Lower leg skin (tissue), 4 donors: ENCODE results near the gene DIS3L2. TPM values are rescaled to one million over a fixed set of nuclear protein-coding genes. Genes with fewer than 3 reads are reported as not detected.
"Not testable (repeated sequence)": the region's sequence is repeated elsewhere in the genome, so short reads cannot be mapped to it uniquely, and the experiment has no call there.

Source experiments
- DNase-seq, 2 donors: peaks; one replicate each; pipeline ENCODE4 v3.0.0-alpha.2; 2019; ENCODE audit warnings: low spot score in 2 of 2
- H3K4me3 ChIP-seq: fragments of 200-600 bp; sonication (generic); 2 replicates; pipeline ENCODE4 v1.5.1; 2017; ENCODE audit warnings: mild to moderate bottlenecking, low read depth; ENCODE audit not compliant: poor library complexity, severe bottlenecking
- POLR2A ChIP-seq, 2 donors: fragments of 450-650 bp; IDR thresholded peaks; one replicate each; pipeline ENCODE4 v1.6.1; 2016 to 2017; ENCODE audit warnings: antibody characterized with exemption in 2 of 2, mild to moderate bottlenecking in 1 of 2, moderate library complexity in 1 of 2
- WGBS, 2 donors: methylation state at CpG; one replicate each; pipeline ENCODE4 v1.1.5; 2018; 5-methylcytosine and 5-hydroxymethylcytosine counted together
- intact Hi-C: fragments of 100-400 bp; cut with DNase I; formaldehyde crosslinking; loops from one replicate; pipeline ENCODE4 v1.15.0; 2023; ENCODE audit warnings: low total_unique reads
- microRNA counts, 2 donors: library from miRNA; unstranded; fragments of <30 nt; microRNA quantifications; one replicate each; lab custom pipeline; 2016
- microRNA-seq, 2 donors: library from miRNA; unstranded; fragments of <30 nt; microRNA quantifications; one replicate each; pipeline ENCODE4, GENCODE V29; 2016; ENCODE audit warnings: borderline replicate concordance in 2 of 2, borderline number of aligned reads in 1 of 2
- total RNA-seq, 4 donors: library from RNA; depleted of rRNA; stranded (reverse); fragments of >200 nt; gene quantifications; one replicate each; pipeline ENCODE4 v1.1.0, GENCODE V29; 2016
- TF ChIP-seq, protein P1 (sequence below), 3 donors: fragments of 450-650 bp; IDR thresholded peaks; one replicate each; pipeline ENCODE4 v1.5.1; 2016; ENCODE audit warnings: antibody characterized with exemption in 3 of 3, mild to moderate bottlenecking in 3 of 3, moderate library complexity in 2 of 3

The DIS3L2 gene
- total RNA-seq, 4 donors from 2014 or later = 26.4 to 39.0 (median 34.4) TPM

DNA sequence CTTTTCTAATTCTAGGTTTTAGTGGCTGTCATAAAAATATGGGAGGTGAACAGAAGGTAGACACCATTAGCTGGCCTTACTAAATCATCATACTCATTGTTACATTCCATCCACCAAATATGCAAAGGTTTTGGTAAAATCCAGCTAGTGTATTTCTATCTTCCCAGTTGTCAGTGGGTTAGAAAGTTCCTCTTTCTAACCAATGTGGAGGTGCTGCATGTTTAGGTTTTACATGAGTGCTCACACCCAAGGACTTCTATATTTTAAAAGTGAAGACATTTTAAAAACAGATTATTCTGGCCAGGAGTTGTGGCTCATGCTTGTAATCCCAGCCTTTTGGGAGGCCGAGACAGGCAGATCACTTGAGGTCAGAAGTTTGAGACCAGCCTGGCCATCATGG is 423.0 kb downstream of the DIS3L2 start:
- H3K4me3 ChIP-seq = no peak overlapping the region
- intact Hi-C loops = no loop called here
- WGBS, 2 donors = 92 to 94% methylated on average over 1 of the region's 1 CpG
- no peak for TF ChIP-seq POLR2A (IDR thresholded peaks at IDR 0.05)
- TF ChIP-seq, protein P1, sequence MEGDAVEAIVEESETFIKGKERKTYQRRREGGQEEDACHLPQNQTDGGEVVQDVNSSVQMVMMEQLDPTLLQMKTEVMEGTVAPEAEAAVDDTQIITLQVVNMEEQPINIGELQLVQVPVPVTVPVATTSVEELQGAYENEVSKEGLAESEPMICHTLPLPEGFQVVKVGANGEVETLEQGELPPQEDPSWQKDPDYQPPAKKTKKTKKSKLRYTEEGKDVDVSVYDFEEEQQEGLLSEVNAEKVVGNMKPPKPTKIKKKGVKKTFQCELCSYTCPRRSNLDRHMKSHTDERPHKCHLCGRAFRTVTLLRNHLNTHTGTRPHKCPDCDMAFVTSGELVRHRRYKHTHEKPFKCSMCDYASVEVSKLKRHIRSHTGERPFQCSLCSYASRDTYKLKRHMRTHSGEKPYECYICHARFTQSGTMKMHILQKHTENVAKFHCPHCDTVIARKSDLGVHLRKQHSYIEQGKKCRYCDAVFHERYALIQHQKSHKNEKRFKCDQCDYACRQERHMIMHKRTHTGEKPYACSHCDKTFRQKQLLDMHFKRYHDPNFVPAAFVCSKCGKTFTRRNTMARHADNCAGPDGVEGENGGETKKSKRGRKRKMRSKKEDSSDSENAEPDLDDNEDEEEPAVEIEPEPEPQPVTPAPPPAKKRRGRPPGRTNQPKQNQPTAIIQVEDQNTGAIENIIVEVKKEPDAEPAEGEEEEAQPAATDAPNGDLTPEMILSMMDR (IDR thresholded peaks at IDR 0.05) = no peak
- DNase-seq = no peak

DNA sequence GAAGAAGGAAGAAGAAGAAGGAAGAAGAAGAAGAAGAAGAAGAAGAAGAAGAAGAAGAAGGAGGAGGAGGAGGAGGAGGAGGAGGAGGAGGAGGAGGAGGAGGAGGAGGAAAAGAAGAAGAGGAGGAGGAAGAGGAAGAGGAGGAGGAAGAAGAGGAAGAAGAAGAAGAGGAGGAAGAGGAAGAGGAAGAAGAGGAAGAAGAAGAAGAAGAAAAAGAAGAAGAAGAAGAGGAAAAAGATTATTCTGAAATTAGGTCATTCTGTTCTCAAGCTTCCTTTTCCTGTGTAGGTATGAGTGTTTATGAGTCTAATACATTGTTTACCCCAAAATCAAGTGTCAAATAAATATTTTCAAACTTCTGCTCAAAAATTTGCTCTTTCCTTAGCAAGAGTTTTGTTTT is 423.5 kb downstream of the DIS3L2 start:
- intact Hi-C loops, H3K4me3 ChIP-seq: not testable (repeated sequence)

DNA sequence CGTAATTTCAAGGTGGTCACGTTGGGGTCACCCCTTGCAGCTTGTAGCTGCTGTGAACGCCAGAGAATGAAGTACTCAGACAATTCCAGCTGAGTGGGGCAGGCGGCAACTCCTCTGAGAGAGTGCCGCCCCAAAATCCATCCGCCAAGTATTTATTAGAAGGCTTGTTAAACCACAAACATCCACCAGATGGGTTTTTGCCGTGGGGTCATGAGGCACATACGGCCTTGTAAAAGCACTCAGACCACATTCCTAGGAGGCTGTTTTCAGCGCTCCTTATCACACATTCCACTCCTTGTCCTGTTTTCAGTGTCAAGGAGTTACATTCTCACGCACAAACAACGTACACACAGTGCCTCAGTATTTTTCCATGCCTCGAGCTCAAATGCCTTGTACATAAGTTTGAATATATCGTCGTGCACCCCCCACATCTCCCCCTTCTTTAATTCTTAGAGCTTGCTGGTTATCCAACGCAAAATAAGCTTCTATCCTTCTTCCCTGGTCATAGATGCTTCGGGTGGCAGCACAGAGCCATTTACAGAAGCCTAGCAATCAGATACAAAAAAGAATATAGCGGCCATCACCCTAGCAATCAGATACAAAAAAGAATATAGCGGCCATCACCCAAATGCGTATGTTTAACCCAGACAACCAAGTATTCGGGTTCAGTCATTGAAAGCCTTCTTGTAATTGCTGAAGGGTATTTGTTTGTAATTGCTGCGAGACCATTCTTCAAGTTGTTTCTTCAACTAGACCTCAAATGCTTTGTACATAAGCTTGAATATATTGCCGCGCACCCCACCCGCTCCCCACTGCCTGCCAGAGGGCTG is 424.4 kb downstream of the DIS3L2 start:
- WGBS, 2 donors = 10 to 14% methylated on average over 24 of the region's 24 CpGs
- H3K4me3 ChIP-seq = no peak overlapping the region
- DNase-seq = no peak

More for the DNA sequence above, 423.5 kb downstream of the DIS3L2 start:
- DNase-seq = not testable (repeated sequence)

DNA sequence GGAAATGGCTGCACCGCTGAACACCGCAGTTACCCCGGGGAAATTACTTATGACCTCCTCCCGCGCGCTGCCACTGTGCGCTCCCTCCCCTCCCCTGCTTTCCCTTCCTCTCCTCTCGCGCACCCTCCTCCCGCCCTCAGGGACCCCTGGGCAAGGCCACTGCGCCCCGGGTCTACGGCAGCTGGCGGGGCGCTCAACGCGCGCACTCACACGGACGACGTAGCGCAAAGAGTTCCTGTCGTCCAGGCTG is 424.9 kb downstream of the DIS3L2 start:
- WGBS, 2 donors = 12 to 24% methylated on average over 23 of the region's 23 CpGs
- no peak for DNase-seq
- H3K4me3 ChIP-seq = no peak overlapping the region
- TF ChIP-seq POLR2A (IDR thresholded peaks at IDR 0.05) = no peak
- intact Hi-C loops = no loop called here

More for the DNA sequence above, 424.4 kb downstream of the DIS3L2 start:
- intact Hi-C loops = no loop called here
- TF ChIP-seq POLR2A (IDR thresholded peaks at IDR 0.05) = no peak
- TF ChIP-seq, protein P1 (IDR thresholded peaks at IDR 0.05) = no peak

MicroRNAs within 50 kb of the gene (microRNA counts, 767-probe panel; counts per million panel counts)
- 0 to 358 counts per million in 2 donors for microRNA hsa-miR-562 (lab: Ali Mortazavi, UCI)

Small RNAs within 50 kb of the gene (microRNA-seq; reads per million reads assigned to microRNA genes)
- gene MIR562 = 0 reads per million in 2 donors

Other genes starting within 250 kb of the DIS3L2 start
- 10 to 100 TPM; 13.0 to 25.3 (median 18.1) TPM for gene PDE6D, start 180.4 kb upstream of the DIS3L2 start, total RNA-seq
- 10 to 100 TPM; 13.7 to 35.2 (median 24.4) TPM for gene COPS7B, start 175.3 kb upstream of the DIS3L2 start, total RNA-seq
- not detected for gene NPPC, start 35.3 kb upstream of the DIS3L2 start, total RNA-seq